GM11168 (cell line): ENCODE data around the gene NXPE4.

Experiments
- in situ Hi-C: fragments of 300-500 bp; cut with MboI; formaldehyde crosslinking; loops from one replicate; pipeline ENCODE4 v1.12.0; 2022; ENCODE audit warnings: low sequenced_read_pairs; ENCODE audit not compliant: unreplicated experiment

Gene NXPE4

GRCh38 chr11:114564831-114565230 lies 30.8 kb downstream of the NXPE4 start:
- in situ Hi-C loops: no loop called here

DNA sequence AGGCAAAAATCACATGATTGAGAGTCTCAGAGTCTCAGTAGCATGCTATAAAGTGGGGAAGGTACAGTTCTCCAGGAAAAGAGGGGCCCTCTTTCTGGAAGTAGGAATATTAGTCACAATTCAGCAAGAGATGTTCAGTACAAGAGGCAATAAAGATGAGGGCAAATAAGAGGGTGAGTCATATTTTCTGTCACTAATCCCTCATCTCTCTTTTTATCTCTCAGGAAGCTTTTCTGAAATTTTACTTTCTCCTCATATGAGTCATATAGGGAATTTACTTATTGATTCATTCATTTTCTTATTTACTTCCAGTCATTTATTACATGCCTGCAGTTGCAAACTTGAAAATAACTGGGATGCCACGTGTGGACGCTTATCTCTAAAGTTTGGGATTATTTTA lies 32.5 kb downstream of the NXPE4 start:
- in situ Hi-C loops: no loop called here

- in situ Hi-C loops: no loop called here
Observed at GRCh38 chr11:114562166-114562916, 33.2 kb downstream of the NXPE4 start.

DNA sequence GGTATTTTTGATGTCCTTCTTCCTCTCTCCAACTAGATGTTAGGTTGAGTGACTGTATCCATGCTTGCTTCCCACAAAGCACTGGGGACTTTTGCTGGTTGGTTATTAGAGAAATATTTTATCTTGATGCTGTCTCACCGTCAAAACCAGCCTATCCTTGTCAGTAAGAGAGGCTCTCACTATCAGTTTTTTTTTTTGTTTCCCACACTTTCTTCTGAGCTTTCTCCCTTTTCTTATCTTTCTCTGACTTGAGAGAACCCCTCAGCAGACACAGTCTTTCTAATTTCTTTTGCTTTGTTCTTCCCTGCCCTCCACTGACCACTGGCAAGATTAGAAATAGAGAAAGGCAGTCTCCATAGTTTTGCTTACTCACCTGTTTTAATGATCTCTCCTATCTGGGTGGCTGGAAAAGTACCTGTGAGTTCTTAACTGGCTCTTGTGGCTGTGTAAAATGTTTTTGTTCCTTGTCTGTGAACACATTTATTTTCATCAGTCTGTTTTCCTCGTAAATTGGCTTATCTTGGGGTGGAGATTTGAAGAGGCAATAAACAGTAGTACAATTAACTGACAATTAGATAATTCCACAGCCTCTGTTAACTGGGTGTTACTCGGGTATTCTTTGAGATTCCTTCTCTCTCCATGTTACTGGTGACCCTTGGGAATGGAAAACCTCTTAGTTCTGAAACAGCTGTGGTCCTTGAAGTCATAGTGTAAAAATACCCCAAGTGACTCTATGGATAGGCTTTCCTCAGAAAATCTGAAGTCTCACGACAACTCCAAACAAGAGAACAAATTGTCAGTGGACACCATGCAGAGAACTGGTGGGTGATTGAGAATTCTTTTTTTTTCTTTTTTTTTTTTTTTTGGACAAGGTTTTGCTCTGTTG lies 35.9 kb downstream of the NXPE4 start, which contains the start of gene NXPE1:
Gene NXPE1 (minus strand): TSS at position 457 of the 886 bp plus-strand sequence. CDS start 8,680 bp downstream, outside the sequence.
- in situ Hi-C loops: no loop called here

DNA sequence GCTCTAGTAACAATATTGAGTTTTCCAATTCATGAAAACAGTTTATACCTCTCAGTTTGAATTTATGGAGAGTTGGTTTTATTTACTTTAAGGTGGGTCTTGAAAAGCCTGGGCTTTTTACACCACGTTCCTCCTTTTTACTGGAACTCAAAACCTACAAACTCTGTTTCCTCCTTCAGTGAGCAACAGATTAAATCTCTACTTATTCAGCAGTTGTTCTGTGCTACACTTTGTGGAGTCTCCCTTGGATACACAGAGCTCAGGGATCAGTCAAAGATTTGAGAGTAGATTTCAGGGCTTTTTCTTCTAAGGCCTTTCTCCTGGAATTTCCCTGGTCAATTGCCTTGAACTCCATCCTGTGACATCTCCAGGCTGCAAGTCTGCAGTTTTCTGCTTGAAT lies 39.5 kb downstream of the NXPE4 start:
- in situ Hi-C loops: no loop called here

- in situ Hi-C loops: no loop called here
Observed at GRCh38 chr11:114553642-114554041, 41.9 kb downstream of the NXPE4 start.

DNA sequence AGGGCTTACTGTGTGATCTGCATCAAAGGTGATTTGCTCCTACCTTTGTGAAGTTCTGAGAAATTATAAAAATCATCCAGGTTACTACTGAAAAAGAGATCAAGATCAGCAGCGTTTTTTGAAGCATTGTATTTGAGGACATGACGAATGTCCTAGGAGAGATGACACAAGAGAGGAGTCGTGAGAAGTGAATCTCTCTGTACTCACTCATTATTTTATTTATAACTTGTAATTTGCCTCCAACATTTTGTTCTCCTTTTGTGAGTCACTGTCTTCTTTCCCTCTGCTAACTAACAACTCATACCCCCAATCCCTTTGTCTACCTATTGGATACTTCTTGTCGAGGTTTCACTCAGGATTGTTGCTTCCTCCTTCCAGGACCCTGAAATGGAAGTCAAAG lies 44.5 kb downstream of the NXPE4 start:
- in situ Hi-C loops: no loop called here

GRCh38 chr11:114525682-114526081 lies 69.9 kb downstream of the NXPE4 start:
- in situ Hi-C loops: no loop called here

- in situ Hi-C loops: no loop called here
Observed at GRCh38 chr11:114524122-114524521, 71.5 kb downstream of the NXPE4 start.

- in situ Hi-C loops: no loop called here
Observed at GRCh38 chr11:114522818-114523217, 72.8 kb downstream of the NXPE4 start.
